Measurements from ENCODE around the gene FH.

The FH gene

GRCh38 chr1:241451956-241452355 is 67.6 kb downstream of the FH start:
- no peak overlapping the region for H3K4me3 ChIP-seq (ENCODE audit: low read length)
- H3K9me2 ChIP-seq (replicated peaks; ENCODE audit: control insufficient read depth, low read length), result no peaks in the 10 kb centered on the region
- H4K20me1 ChIP-seq (ENCODE audit: control insufficient read depth, insufficient read depth, low read depth, low read length), result no peaks in the 10 kb centered on the region
- no peak for TF ChIP-seq CTCF (IDR thresholded peaks at IDR 0.05; ENCODE audit: low read depth, low read length, poor library complexity, severe bottlenecking)
- TF ChIP-seq EZH2phosphoT487 (IDR thresholded peaks at IDR 0.05; ENCODE audit: borderline replicate concordance, low read length), result no peak
- no peaks in the 10 kb centered on the region for H3K36me3 ChIP-seq (ENCODE audit: control insufficient read depth, low read length)
- H3K79me2 ChIP-seq (ENCODE audit: control insufficient read depth, low read length), result no peaks in the 10 kb centered on the region
- no peaks in the 10 kb centered on the region for H3K9me3 ChIP-seq (ENCODE audit: control insufficient read depth, insufficient read depth, low read length)
- no peaks in the 10 kb centered on the region for H3K4me1 ChIP-seq (ENCODE audit: control insufficient read depth, low read length)
- no peak overlapping the region for H3K4me2 ChIP-seq (ENCODE audit: low read length)
- H3K27ac ChIP-seq (ENCODE audit: low read depth, low read length), result no peak overlapping the region
- H3K27me3 ChIP-seq (ENCODE audit: control insufficient read depth, low read length), result no peaks in the 10 kb centered on the region
- no peaks in the 10 kb centered on the region for H3F3A ChIP-seq (ENCODE audit: control insufficient read depth, insufficient read depth)
